ENCODE results near the gene DDX56. TPM values are rescaled to one million over a fixed set of nuclear protein-coding genes. Genes with fewer than 3 reads are reported as not detected.

Gene DDX56
- total and polyA plus RNA-seq, 2 donors from 2014 or later, result 62.0 to 83.6 TPM

DNA sequence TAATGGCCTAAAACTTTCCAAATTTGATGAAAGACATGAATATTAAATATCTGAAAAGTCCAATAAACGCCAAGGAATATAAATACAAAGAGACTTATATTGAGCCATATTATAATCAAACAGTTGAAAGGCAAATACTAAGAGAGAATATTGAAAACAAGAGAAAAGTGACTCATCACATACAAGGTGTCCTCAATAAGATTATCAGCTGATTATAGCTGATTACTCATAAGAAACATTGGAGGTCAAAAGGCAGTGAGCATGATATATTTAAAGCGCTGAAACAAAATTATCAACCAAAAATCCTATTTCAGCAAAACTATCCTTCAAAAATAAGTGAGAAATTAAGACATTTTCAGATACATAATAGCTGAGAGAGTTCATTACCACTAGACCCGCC, 24.8 kb downstream of the DDX56 start:
- no peak for DNase-seq

GRCh38 chr7:44547536-44548231, 26.0 kb downstream of the DDX56 start:
- Histone ChIP-seq H3K36me3 (ENCODE audit: control insufficient read depth in 2 of 3, insufficient read depth in 3 of 3, low read length in 3 of 3) (no peaks in the 10 kb centered on the region), H3K9me3 (ENCODE audit: control insufficient read depth in 2 of 3, insufficient read depth in 1 of 3, low read length in 3 of 3) (no peaks in the 10 kb centered on the region), H3K27ac (ENCODE audit: low read depth in 2 of 2, low read length in 2 of 2) (no peak overlapping the region), H3K27me3 (ENCODE audit: control insufficient read depth, insufficient read depth, low read length) (no peaks in the 10 kb centered on the region), H3K4me3 (ENCODE audit: low read length in 3 of 3) (no peak overlapping the region), H3K4me1 (ENCODE audit: control insufficient read depth in 2 of 3, insufficient read depth in 2 of 3, low read depth in 1 of 3, low read length in 3 of 3) (no peaks in the 10 kb centered on the region), H3K9ac (ENCODE audit: low read length in 3 of 3) (no peak overlapping the region)
- no peak for DNase-seq
- intact Hi-C loops (cut with DNase I), result no loop called here
- TF ChIP-seq, protein P1, sequence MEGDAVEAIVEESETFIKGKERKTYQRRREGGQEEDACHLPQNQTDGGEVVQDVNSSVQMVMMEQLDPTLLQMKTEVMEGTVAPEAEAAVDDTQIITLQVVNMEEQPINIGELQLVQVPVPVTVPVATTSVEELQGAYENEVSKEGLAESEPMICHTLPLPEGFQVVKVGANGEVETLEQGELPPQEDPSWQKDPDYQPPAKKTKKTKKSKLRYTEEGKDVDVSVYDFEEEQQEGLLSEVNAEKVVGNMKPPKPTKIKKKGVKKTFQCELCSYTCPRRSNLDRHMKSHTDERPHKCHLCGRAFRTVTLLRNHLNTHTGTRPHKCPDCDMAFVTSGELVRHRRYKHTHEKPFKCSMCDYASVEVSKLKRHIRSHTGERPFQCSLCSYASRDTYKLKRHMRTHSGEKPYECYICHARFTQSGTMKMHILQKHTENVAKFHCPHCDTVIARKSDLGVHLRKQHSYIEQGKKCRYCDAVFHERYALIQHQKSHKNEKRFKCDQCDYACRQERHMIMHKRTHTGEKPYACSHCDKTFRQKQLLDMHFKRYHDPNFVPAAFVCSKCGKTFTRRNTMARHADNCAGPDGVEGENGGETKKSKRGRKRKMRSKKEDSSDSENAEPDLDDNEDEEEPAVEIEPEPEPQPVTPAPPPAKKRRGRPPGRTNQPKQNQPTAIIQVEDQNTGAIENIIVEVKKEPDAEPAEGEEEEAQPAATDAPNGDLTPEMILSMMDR (IDR thresholded peaks at IDR 0.05; ENCODE audit: borderline replicate concordance, extremely low read depth, insufficient read depth), result no peak
- FAIRE-seq, result no peak

More for the DNA sequence above, 24.8 kb downstream of the DDX56 start:
- Histone ChIP-seq H3K27me3 (ENCODE audit: control insufficient read depth, insufficient read depth, low read length) (no peaks in the 10 kb centered on the region), H3K27ac (ENCODE audit: low read depth in 2 of 2, low read length in 2 of 2) (no peak overlapping the region), H3K4me1 (ENCODE audit: control insufficient read depth in 2 of 3, insufficient read depth in 2 of 3, low read depth in 1 of 3, low read length in 3 of 3) (no peaks in the 10 kb centered on the region), H3K36me3 (ENCODE audit: control insufficient read depth in 2 of 3, insufficient read depth in 3 of 3, low read length in 3 of 3) (no peaks in the 10 kb centered on the region), H3K9ac (ENCODE audit: low read length in 3 of 3) (no peak overlapping the region), H3K9me3 (ENCODE audit: control insufficient read depth in 2 of 3, insufficient read depth in 1 of 3, low read length in 3 of 3) (no peaks in the 10 kb centered on the region), H3K4me3 (ENCODE audit: low read length in 3 of 3) (no peak overlapping the region)
- intact Hi-C loops (cut with DNase I), result no loop called here
- TF ChIP-seq, protein P1 (IDR thresholded peaks at IDR 0.05; ENCODE audit: borderline replicate concordance, extremely low read depth, insufficient read depth), result no peak
- FAIRE-seq, result no peak

- Histone ChIP-seq H3K27me3 (ENCODE audit: control insufficient read depth, insufficient read depth, low read length) (no peaks in the 10 kb centered on the region), H3K9ac (ENCODE audit: low read length in 3 of 3) (no peak overlapping the region), H3K9me3 (ENCODE audit: control insufficient read depth in 2 of 3, insufficient read depth in 1 of 3, low read length in 3 of 3) (no peaks in the 10 kb centered on the region), H3K27ac (ENCODE audit: low read depth in 2 of 2, low read length in 2 of 2) (no peak overlapping the region), H3K36me3 (ENCODE audit: control insufficient read depth in 2 of 3, insufficient read depth in 3 of 3, low read length in 3 of 3) (no peaks in the 10 kb centered on the region), H3K4me1 (ENCODE audit: control insufficient read depth in 2 of 3, insufficient read depth in 2 of 3, low read depth in 1 of 3, low read length in 3 of 3) (no peaks in the 10 kb centered on the region), H3K4me3 (ENCODE audit: low read length in 3 of 3) (no peak overlapping the region)
- TF ChIP-seq, protein P1 (IDR thresholded peaks at IDR 0.05; ENCODE audit: borderline replicate concordance, extremely low read depth, insufficient read depth), result no peak
- FAIRE-seq, result no peak
- intact Hi-C loops (cut with DNase I), result no loop called here
- no peak for DNase-seq
Measured at GRCh38 chr7:44541876-44542610, 31.7 kb downstream of the DDX56 start.

All from kidney (tissue), 14 donors.